NCI-H1417 (cell line): ENCODE measurements around the gene EFCAB6.

Source experiments
- DNase-seq, 3 experiments: peaks; one replicate each; lab custom pipeline; 2025; lab: John Stamatoyannopoulos, UW

The EFCAB6 gene

GRCh38 chr22:43528601-43529360 lies 283.3 kb downstream of the EFCAB6 start:
- DNase-seq, result no peak

DNA sequence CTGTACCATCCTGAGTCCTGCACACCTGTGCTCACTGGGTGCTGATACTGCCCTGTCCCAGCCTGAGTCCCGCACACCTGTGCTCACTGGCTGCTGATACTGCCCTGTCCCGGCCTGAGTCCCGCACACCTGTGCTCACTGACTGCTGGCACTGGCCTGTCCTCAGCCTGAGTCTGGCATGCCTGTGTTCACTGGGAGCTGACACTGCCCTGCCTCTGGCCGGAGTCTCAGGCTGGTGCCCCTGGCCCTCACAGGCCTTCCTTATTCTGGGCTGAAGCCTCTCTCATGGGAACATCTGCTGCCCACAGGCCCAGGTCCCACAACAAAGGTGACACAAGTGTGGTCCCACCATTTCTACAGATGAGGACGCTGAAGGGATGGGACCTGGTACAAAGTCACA lies 285.2 kb downstream of the EFCAB6 start:
- no peak for DNase-seq

GRCh38 chr22:43526117-43526655 lies 285.9 kb downstream of the EFCAB6 start:
- DNase-seq, result no peak

GRCh38 chr22:43521716-43522115 lies 290.4 kb downstream of the EFCAB6 start:
- DNase-seq, result no peak

DNA sequence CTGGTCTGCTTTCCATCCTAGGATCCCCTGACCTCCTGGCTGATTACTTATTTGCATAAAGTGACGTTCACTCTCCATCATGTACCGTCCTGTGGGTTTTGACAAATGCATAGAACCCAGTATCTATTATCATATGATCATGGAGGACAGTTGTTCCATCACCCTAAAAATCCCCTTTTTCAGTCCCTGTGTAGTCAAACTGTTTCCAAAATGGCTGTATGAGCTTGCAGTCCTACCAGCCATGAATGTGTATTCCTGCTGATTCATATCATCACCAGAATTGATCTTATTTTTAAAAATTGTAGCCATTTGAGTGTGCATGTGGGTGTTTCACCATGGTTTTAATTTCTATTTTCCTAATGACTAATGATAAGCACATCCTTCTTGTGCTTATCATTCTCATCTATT lies 291.5 kb downstream of the EFCAB6 start:
- DNase-seq, result no peak

- DNase-seq, result no peak
Measured at GRCh38 chr22:43516996-43517635, 295.0 kb downstream of the EFCAB6 start.

DNA sequence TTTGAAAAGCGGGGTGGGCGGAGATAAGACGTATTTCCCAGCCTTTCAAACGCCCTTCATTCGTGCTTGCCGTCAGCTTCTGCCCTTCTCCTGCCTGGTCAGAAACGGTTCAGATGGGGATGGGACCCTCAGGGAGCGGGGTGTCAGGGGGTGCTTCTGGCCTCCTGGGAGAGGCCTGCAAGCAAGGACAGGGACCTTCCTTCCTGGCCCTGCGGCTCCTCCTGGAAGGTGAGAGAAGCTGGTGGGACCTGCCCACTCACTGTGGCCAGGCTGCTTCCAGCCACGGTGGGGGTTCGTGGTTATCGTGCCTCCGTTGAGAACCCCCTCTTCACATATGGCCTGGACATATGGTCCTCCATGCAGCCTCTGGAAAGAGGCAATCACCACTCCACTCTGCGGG lies 295.7 kb downstream of the EFCAB6 start:
- no peak for DNase-seq

- no peak for DNase-seq
Measured at GRCh38 chr22:43515902-43516301, 296.2 kb downstream of the EFCAB6 start.

- DNase-seq, result no peak
Measured at GRCh38 chr22:43515411-43515810, 296.7 kb downstream of the EFCAB6 start.

GRCh38 chr22:43514476-43515157 lies 297.5 kb downstream of the EFCAB6 start:
- no peak for DNase-seq

DNA sequence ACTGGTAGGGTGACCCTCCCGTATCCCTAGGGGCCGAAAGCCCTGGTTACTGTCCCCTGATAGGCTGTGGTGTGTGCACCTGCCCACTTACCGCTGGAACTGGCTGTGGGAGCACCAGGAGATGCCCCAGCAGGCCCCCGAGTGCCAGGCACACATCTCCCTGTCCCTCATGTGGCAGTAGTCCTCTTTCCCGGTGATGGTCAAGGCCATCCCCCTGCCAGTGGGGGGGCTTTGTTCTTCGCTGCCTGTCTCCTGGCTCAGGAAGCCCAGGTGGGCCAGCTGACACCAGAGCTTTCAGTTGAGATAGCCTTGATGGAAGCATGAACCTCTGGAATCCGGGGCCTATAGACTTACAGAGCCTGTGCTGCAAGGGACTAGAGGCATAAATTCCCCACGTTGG lies 299.8 kb downstream of the EFCAB6 start:
- no peak for DNase-seq

GRCh38 chr22:43511276-43511910 lies 300.7 kb downstream of the EFCAB6 start:
- no peak for DNase-seq

GRCh38 chr22:43510281-43511070 lies 301.6 kb downstream of the EFCAB6 start:
- no peak for DNase-seq

GRCh38 chr22:43509337-43509736 lies 302.8 kb downstream of the EFCAB6 start:
- DNase-seq, result no peak

DNA sequence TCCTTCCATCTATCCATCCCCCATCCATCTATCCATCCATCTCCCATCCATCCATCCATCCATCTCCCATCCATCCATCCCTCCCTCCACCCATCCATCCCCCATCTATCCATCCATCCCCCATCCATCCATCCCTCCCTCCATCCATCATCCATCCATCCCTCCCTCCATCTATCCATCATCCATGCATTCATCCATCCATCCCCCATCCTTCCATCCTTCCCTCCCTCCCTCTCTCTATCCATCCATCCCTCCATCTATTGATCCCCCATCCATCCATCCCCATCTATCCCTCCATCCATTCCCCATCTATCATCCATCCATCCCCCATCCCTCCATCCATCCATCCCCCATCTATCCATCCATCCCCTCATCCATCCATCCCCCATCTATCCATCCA lies 303.6 kb downstream of the EFCAB6 start:
- no peak for DNase-seq

DNA sequence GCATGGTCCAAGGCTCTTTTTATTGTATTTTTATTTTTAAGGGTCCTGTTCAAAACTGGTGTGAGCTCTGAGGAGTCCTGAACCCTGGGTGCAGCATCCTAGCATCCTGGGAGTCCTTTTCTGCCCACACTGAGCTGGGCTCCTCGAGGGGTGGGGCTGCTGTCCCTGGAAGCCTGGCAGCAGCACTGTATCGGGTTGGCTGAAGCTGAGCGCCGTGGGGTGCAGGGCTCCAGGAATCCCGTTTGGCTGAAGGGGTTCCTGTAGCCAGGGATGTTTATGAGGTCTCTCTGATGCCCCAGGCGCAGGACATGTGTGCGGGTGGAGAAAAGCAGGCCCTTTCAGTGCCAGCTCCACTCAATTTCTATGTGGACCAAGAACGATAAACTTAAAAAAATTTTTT lies 304.9 kb downstream of the EFCAB6 start:
- DNase-seq, result no peak

DNA sequence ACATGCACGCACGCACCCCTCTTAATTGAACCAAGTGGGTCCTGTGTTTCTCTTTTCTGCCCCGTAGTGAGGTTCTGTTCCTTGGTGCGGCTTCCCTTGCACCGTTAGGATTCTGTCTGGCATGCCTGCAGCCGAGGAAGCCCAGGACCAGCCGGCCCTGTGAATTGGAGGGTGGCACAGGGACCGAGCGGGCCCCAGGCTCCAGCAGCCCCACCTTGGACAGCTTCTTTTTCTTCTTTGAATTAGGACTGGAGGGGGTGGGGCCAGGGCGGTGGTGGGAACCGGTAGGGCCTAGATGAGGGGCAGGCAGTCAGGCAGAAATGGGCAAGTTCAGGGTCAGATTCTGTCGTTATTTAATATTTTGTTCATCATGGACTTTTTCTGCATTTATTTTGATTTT lies 305.6 kb downstream of the EFCAB6 start:
- DNase-seq, result no peak

DNA sequence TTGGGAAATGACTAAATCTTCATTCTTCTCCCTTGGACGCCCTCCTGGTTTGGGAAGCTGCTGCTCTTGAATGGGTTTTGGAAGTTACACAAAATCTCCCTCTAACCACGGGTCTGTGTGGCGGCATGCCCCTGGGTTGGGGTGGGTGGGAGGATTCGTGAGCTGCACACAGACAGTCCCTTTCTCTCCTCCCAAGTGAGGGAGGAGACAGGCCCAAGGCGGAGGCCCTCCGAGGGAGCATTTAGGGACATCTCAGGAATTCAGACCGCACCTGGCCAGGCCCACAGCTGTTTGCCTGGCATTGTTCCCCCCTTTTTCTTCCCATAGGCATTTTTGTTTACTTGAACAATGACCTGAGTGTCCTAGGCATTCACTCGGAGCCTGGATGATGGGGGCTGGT lies 306.2 kb downstream of the EFCAB6 start:
- no peak for DNase-seq

DNA sequence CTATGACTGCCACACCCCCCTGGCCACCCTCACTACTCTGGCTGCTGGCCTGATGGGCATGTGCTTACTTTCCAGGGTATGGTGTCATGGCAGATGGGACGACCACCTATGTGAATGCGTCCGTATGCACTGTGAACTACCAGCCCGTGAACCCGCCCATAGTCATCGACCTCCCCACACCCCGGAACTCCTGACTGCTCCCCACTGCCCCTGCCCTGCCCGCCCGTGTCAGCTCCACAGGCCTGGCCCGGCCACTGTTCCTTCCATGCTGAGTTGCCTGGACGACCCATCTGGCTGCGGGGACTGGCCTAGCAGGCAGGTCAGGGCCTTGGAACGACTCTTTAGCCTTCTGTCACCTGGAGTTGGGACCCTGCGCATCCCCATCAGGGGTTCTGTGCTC lies 306.7 kb downstream of the EFCAB6 start:
- no peak for DNase-seq

GRCh38 chr22:43504666-43505261 lies 307.3 kb downstream of the EFCAB6 start:
- no peak for DNase-seq

GRCh38 chr22:43504068-43504467 lies 308.0 kb downstream of the EFCAB6 start:
- DNase-seq, result no peak
